Right lobe of liver (tissue), 6 donors: ENCODE measurements around the gene HHAT. TPM values are rescaled to one million over a fixed set of nuclear protein-coding genes. Genes with fewer than 3 reads are reported as not detected.
"Not testable (repeated sequence)": the region's sequence is repeated elsewhere in the genome, so short reads cannot be mapped to it uniquely, and the experiment has no call there.

ENCODE experiments used
- ATAC-seq, 4 donors: fragments of 200-7000 bp; cut with Tn5 transposase; one replicate each; pipeline ENCODE4 v1.9.1; 2020; ENCODE audit warnings: mild to moderate bottlenecking in 4 of 4, moderate library complexity in 4 of 4
- DNase-seq, 3 donors: peaks; one replicate each; pipeline ENCODE4 v3.0.0-alpha.2; 2020
- H3K27ac ChIP-seq, 3 donors: fragments of 200-600 bp; one replicate each; pipeline ENCODE4 v1.8.0; 2022
- H3K27me3 ChIP-seq, 2 donors: fragments of 200-600 bp; one replicate each; pipeline ENCODE4 v1.8.0; 2022
- H3K36me3 ChIP-seq, 4 donors: fragments of 200-600 bp; sonication (generic) in 1 of 4; one replicate each; pipeline versions ENCODE4 v1.5.1 to v1.8.0; 2017 to 2022; ENCODE audit warnings: control low read depth in 1 of 4
- H3K4me1 ChIP-seq, 4 donors: fragments of 200-600 bp; sonication (generic) in 1 of 4; one replicate each; pipeline versions ENCODE4 v1.5.1 to v1.8.0; 2017 to 2022; ENCODE audit warnings: control low read depth in 1 of 4
- H3K4me3 ChIP-seq, 3 donors: fragments of 200-600 bp; one replicate each; pipeline ENCODE4 v1.8.0; 2022
- H3K9me3 ChIP-seq, 4 donors: fragments of 200-600 bp; sonication (generic) in 1 of 4; one replicate each; pipeline versions ENCODE4 v1.5.1 to v1.8.0; 2017 to 2022; ENCODE audit warnings: control low read depth in 1 of 4
- POLR2A ChIP-seq: fragments of 450-650 bp; IDR thresholded peaks from one replicate; pipeline ENCODE4 v1.6.1; 2017; ENCODE audit warnings: antibody characterized with exemption, mild to moderate bottlenecking
- WGBS: methylation state at CpG from one replicate; pipeline ENCODE4 v1.1.6; 2018; ENCODE audit warnings: low coverage, low lambda C conversion rate; ENCODE audit not compliant: insufficient coverage; ENCODE audit errors: missing lambda C conversion rate; 5-methylcytosine and 5-hydroxymethylcytosine counted together
- intact Hi-C, 2 donors: fragments of 100-400 bp; cut with DNase I; formaldehyde crosslinking; loops; one replicate each; pipeline versions ENCODE4 v1.11.2 to v1.14.1; 2022
- total RNA-seq, 6 experiments: library from RNA; depleted of rRNA in 2 of 6; stranded (reverse); fragments of >200 nt in 2 of 6; fragmentation: NEBNext Ultra II Directional in 3 of 6; extraction: Animal tissue kit (Norgen Biotek cat#: 25700) in 3 of 6; gene quantifications; one replicate each; pipeline versions ENCODE4 v1.1.0 to v1.2.4, GENCODE V29; 2016 to 2023
- TF ChIP-seq, protein P1 (sequence below), 4 donors: fragments of 200-600 bp in 3 of 4; fragments of 450-650 bp in 1 of 4; IDR thresholded peaks; one replicate each; pipeline versions ENCODE4 v1.5.1 to v1.8.0; 2016 to 2022; ENCODE audit warnings: antibody characterized with exemption in 4 of 4, mild to moderate bottlenecking in 2 of 4
- donor health status: DM: no; HTN: yes; CAD: no.
- donor health status: DM: no; HTN: no; CAD: no.
- donor health status: DM: no; HTN: no; CAD: no.
- donor health status: DM: no; HTN: yes; CAD: no.
- donor health status: DM: no; HTN: yes; CAD: no.

The HHAT gene
- total RNA-seq, 6 experiments from 2014 or later, result 2.2 to 4.1 (median 2.7) TPM

DNA sequence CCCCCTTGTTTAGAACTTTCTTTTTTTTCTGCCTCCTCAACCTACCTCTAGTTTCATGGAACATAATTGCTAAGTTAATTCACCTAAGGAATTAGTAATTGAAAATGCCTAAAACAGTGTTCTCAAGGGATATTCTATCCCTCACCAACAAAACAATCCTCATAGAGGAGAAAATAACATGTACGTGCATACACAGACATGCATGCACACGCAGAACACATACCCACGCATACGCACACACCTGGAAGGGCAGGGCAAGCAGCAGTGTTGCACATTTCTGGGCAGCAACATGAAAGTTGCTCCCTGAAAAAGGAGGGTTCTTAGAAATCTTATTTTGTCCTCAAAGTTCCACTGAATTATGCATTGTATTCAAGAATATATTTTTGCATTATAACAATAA lies 76.6 kb downstream of the HHAT start:
- WGBS, result 95% methylated on average over 4 of the region's 4 CpGs
- intact Hi-C loops, result no loop called here

DNA sequence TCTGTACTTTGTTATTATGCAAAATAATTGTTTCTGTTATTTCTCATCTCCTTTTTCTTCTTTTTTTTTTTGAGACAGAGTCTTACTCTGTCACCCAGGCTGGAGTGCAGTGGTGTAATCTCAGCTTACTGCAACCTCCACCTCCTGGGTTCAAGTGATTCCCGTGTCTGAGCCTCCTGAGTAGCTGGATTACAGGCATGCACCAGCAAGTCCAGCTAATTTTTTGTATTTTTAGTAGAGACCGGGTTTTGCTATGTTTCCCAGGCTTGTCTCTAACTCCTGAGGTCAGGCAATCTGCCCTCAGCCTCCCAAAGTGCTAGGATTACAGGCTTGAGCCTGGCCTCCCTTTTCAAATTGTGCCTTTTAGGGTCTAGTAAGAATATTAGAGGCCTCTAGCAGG lies 77.6 kb downstream of the HHAT start:
- H3K4me3 ChIP-seq, H3K27ac ChIP-seq, intact Hi-C loops, H3K27me3 ChIP-seq, H3K9me3 ChIP-seq, ATAC-seq, DNase-seq, H3K36me3 ChIP-seq, H3K4me1 ChIP-seq: not testable (repeated sequence)
- 61% methylated on average over 2 of the region's 2 CpGs for WGBS

More for the DNA sequence above, 76.6 kb downstream of the HHAT start:
- no peaks in the 10 kb centered on the region for H3K4me1 ChIP-seq
- no peak overlapping the region for H3K27ac ChIP-seq
- H3K9me3 ChIP-seq, result no peaks in the 10 kb centered on the region
- H3K27me3 ChIP-seq, result no peaks in the 10 kb centered on the region
- DNase-seq (no peak), ATAC-seq (no peak)
- H3K4me3 ChIP-seq, result no peak overlapping the region
- TF ChIP-seq, protein P1, sequence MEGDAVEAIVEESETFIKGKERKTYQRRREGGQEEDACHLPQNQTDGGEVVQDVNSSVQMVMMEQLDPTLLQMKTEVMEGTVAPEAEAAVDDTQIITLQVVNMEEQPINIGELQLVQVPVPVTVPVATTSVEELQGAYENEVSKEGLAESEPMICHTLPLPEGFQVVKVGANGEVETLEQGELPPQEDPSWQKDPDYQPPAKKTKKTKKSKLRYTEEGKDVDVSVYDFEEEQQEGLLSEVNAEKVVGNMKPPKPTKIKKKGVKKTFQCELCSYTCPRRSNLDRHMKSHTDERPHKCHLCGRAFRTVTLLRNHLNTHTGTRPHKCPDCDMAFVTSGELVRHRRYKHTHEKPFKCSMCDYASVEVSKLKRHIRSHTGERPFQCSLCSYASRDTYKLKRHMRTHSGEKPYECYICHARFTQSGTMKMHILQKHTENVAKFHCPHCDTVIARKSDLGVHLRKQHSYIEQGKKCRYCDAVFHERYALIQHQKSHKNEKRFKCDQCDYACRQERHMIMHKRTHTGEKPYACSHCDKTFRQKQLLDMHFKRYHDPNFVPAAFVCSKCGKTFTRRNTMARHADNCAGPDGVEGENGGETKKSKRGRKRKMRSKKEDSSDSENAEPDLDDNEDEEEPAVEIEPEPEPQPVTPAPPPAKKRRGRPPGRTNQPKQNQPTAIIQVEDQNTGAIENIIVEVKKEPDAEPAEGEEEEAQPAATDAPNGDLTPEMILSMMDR (IDR thresholded peaks at IDR 0.05), result no peak
- no peak for TF ChIP-seq POLR2A
- H3K36me3 ChIP-seq, result no peaks in the 10 kb centered on the region

DNA sequence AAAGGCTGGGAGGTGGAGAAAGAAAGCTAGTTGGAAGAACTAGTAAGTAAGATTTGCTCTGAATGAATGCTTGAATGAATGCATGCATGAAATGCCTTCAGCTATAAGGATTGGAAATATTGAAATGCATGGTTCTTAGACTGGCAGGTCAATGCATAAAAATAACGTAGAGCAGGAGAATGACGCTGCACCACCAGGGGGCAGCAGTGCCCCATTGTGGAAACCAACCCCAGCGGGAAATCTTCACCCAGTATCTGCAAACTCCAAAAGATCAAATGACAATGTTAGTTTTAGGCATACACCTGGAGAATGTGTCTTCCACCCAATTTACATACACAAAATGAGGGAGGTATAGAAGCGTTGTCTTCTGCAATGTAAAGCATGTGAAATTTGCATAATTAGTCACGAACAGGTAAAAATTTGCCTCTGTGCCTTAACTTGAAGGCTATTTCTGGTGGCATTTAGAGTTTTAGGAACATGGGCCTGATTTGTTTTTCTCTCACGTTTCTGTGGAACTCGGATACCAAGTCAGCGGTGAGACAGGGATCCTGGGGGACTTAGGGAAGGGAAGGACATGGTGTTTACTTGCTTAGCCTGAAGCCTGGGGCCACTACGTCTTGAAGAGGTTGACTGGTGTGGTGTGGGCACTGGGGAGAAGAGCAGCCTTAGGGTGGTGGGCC lies 78.6 kb downstream of the HHAT start:
- WGBS, result 8% methylated on average over 8 of the region's 9 CpGs
- H3K27me3 ChIP-seq, result no peaks in the 10 kb centered on the region
- TF ChIP-seq, protein P1 (IDR thresholded peaks at IDR 0.05), result peak; percentile 89 to 99 (median 98)
- TF ChIP-seq POLR2A, result no peak
- ATAC-seq (peak; percentile 89 to 97 (median 92)), DNase-seq (peak; percentile 70 to 72 (median 71))
- no peaks in the 10 kb centered on the region for H3K36me3 ChIP-seq
- H3K9me3 ChIP-seq, result no peaks in the 10 kb centered on the region
- intact Hi-C loops, result no loop called here
- H3K4me1 ChIP-seq, result no peaks in the 10 kb centered on the region
- no peak overlapping the region for H3K4me3 ChIP-seq
- H3K27ac ChIP-seq, result no peak overlapping the region

DNA sequence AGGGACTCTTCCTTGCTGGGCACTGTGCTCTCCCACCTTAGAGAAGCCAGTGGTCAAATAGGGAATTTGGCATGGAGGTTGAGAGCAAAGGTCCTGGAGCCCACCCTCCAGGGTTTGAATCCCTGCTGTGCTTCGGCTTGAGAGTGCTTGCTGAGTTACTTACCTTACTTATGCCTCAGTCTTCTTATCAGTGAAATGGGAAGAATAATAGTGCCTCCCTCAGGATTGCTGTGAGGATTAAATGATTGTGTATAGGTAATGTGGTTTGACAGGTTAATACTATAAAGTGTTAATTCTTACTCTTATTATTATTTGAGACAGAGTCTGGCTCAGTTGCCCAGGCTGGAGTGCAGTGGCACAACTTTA lies 79.2 kb downstream of the HHAT start:
- no peak overlapping the region for H3K4me3 ChIP-seq
- intact Hi-C loops, result no loop called here
- no peaks in the 10 kb centered on the region for H3K4me1 ChIP-seq
- ATAC-seq, result no peak
- DNase-seq, result no peak
- no peak overlapping the region for H3K27ac ChIP-seq
- 71% methylated on average over 1 of the region's 1 CpG for WGBS
- H3K9me3 ChIP-seq, result no peaks in the 10 kb centered on the region
- H3K36me3 ChIP-seq, result no peaks in the 10 kb centered on the region
- H3K27me3 ChIP-seq, result no peaks in the 10 kb centered on the region
- TF ChIP-seq, protein P1 (IDR thresholded peaks at IDR 0.05), result no peak
- no peak for TF ChIP-seq POLR2A

DNA sequence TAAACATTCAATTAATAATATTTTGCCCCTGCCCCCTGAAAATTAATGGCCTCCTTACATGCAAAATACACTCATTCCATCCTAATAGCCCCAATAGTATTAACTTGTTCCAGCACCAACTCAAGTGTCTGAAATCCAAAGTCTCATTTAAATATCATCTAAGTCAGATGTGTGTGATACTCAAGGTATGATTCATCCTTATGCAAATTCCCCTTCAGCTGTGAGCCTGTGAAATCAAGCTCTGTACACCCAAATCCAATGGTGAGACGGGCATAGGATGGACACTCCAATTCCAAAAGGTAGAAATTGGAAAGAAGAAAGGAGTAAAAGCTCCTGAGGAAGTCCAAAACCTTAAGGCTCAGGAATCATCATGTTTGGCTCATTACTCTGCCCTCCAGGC lies 83.5 kb downstream of the HHAT start:
- intact Hi-C loops, result no loop called here
- H3K9me3 ChIP-seq, result no peaks in the 10 kb centered on the region
- H3K27ac ChIP-seq, result no peak overlapping the region
- ATAC-seq (no peak), DNase-seq (no peak)
- H3K4me3 ChIP-seq, result no peak overlapping the region
- no peaks in the 10 kb centered on the region for H3K36me3 ChIP-seq
- 71% methylated on average over 1 of the region's 1 CpG for WGBS
- H3K27me3 ChIP-seq, result no peaks in the 10 kb centered on the region
- TF ChIP-seq POLR2A, result no peak
- TF ChIP-seq, protein P1 (IDR thresholded peaks at IDR 0.05), result no peak
- H3K4me1 ChIP-seq, result no peaks in the 10 kb centered on the region
